ENCODE results near the gene SQOR. TPM values are rescaled to one million over a fixed set of nuclear protein-coding genes. Genes with fewer than 3 reads are reported as not detected.

Gene SQOR
- total RNA-seq, 1 experiment from 2014 or later, result 17.6 TPM

DNA sequence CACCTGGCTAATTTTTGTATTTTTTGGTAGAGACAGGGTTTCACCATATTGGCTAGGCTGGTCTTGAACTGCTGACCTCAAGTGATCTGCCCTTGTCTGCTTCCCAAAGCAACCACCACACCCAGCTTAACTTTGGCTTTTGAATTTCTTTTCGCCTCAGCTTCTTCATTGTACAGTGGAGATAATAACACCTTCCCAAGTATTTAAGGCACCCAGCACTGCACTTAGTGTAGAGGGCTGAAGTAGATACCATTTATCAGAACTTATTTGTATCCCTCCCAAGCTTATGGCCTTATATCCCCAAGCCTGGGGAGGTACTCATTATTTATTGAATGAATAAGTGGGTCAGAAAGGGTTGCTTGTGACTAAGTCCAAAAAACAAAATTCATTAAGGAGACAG, 2.3 kb downstream of the SQOR start:
- Histone ChIP-seq H3K9ac (ENCODE audit: low read length) (no peak overlapping the region), H3K27ac (ENCODE audit: low read depth, low read length) (no peak overlapping the region), H3K36me3 (ENCODE audit: control insufficient read depth in 1 of 2, insufficient read depth in 2 of 2, low read length in 2 of 2) (no peaks in the 10 kb centered on the region), H3K4me2 (ENCODE audit: low read length) (no peak overlapping the region), H2AFZ (ENCODE audit: low read depth, low read length, poor library complexity, severe bottlenecking) (no peak overlapping the region), H3K9me3 (ENCODE audit: control insufficient read depth in 1 of 2, insufficient read depth in 1 of 2, low read depth in 1 of 2, low read length in 2 of 2) (no peaks in the 10 kb centered on the region), H3K27me3 (ENCODE audit: insufficient read depth, low read length) (no peaks in the 10 kb centered on the region), H3K79me2 (ENCODE audit: insufficient read depth, low read length) (no peaks in the 10 kb centered on the region), H3K4me1 (ENCODE audit: control insufficient read depth in 1 of 2, insufficient read depth in 2 of 2, low read length in 2 of 2) (peaks cover 6 to 42% of the 10 kb centered on the region in 2 experiments; a peak in 3 of 4 replicates), H4K20me1 (ENCODE audit: insufficient read depth) (no peaks in the 10 kb centered on the region), H3K9me2 (ENCODE audit: insufficient read depth) (no peaks in the 10 kb centered on the region), H3K4me3 (replicated peaks in 1 of 2; ENCODE audit: low read depth in 1 of 2, low read length in 2 of 2) (no peak overlapping the region)
- ChIA-PET RAD21 (ENCODE audit: low non-redundant PET in 1 of 2, low total read pairs in 2 of 2, uncharacterized antibody in 2 of 2, unreplicated experiment in 2 of 2) (no interaction called here), CTCF (no interaction called here), POLR2A (interaction anchor here (0.6 to 1.1 kb wide), 2 partner anchors 10 to 24 kb away, joined by 3 read pairs; no protein-coding TSS in a partner anchor)
- no TSS peak for BruUV-seq (replicated peaks)
- intact Hi-C loops (cut with micrococcal nuclease), result no loop called here
- DNase-seq (ENCODE audit: low read depth, low spot score) (no peak), ATAC-seq (no peak)
- no peak for TF ChIP-seq RAD21 (IDR thresholded peaks at IDR 0.05; ENCODE audit: low read depth)
- TF ChIP-seq, protein P1, sequence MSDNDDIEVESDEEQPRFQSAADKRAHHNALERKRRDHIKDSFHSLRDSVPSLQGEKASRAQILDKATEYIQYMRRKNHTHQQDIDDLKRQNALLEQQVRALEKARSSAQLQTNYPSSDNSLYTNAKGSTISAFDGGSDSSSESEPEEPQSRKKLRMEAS (IDR thresholded peaks at IDR 0.05), result no peak
- no peak for TF ChIP-seq CBX3 (IDR thresholded peaks at IDR 0.05; ENCODE audit: low read depth)
- TF ChIP-seq ATF3 (IDR thresholded peaks at IDR 0.05), result no peak
- TF ChIP-seq POLR2A (IDR thresholded peaks at IDR 0.05; ENCODE audit: borderline replicate concordance, extremely low read depth, insufficient read depth, insufficient read length), result no peak
- TF ChIP-seq, protein P2, sequence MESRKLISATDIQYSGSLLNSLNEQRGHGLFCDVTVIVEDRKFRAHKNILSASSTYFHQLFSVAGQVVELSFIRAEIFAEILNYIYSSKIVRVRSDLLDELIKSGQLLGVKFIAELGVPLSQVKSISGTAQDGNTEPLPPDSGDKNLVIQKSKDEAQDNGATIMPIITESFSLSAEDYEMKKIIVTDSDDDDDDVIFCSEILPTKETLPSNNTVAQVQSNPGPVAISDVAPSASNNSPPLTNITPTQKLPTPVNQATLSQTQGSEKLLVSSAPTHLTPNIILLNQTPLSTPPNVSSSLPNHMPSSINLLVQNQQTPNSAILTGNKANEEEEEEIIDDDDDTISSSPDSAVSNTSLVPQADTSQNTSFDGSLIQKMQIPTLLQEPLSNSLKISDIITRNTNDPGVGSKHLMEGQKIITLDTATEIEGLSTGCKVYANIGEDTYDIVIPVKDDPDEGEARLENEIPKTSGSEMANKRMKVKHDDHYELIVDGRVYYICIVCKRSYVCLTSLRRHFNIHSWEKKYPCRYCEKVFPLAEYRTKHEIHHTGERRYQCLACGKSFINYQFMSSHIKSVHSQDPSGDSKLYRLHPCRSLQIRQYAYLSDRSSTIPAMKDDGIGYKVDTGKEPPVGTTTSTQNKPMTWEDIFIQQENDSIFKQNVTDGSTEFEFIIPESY (IDR thresholded peaks at IDR 0.05; ENCODE audit: extremely low read depth, insufficient replicate concordance, low read length), result no peak
- TF ChIP-seq, protein P3, sequence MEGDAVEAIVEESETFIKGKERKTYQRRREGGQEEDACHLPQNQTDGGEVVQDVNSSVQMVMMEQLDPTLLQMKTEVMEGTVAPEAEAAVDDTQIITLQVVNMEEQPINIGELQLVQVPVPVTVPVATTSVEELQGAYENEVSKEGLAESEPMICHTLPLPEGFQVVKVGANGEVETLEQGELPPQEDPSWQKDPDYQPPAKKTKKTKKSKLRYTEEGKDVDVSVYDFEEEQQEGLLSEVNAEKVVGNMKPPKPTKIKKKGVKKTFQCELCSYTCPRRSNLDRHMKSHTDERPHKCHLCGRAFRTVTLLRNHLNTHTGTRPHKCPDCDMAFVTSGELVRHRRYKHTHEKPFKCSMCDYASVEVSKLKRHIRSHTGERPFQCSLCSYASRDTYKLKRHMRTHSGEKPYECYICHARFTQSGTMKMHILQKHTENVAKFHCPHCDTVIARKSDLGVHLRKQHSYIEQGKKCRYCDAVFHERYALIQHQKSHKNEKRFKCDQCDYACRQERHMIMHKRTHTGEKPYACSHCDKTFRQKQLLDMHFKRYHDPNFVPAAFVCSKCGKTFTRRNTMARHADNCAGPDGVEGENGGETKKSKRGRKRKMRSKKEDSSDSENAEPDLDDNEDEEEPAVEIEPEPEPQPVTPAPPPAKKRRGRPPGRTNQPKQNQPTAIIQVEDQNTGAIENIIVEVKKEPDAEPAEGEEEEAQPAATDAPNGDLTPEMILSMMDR (IDR thresholded peaks at IDR 0.05 in 2 of 3, conservative IDR thresholded peaks at IDR 0.05 in 1 of 3; ENCODE audit: borderline replicate concordance in 1 of 3, insufficient read depth in 1 of 3, low read depth in 2 of 3, low read length in 2 of 3), result no peak
- TF ChIP-seq POLR2AphosphoS5 (IDR thresholded peaks at IDR 0.05; ENCODE audit: low read depth, low read length), result no peak
- TF ChIP-seq EZH2 (IDR thresholded peaks at IDR 0.05), result no peak
- TF ChIP-seq JUND (IDR thresholded peaks at IDR 0.05), result no peak
- no peak for TF ChIP-seq ELF1 (IDR thresholded peaks at IDR 0.05; ENCODE audit: borderline replicate concordance, low read depth)
- TF ChIP-seq ZNF274 (IDR thresholded peaks at IDR 0.05; ENCODE audit: low read depth, low read length), result no peak
- no peak for TF ChIP-seq EGR1 (IDR thresholded peaks at IDR 0.05; ENCODE audit: low read depth)
- TF ChIP-seq EZH2phosphoT487 (IDR thresholded peaks at IDR 0.05; ENCODE audit: borderline replicate concordance), result no peak
- TF ChIP-seq YY1 (IDR thresholded peaks at IDR 0.05; ENCODE audit: extremely low read depth, insufficient replicate concordance, low read depth, low read length), result no peak
